ENCODE data around the gene ATP8B4. TPM values are rescaled to one million over a fixed set of nuclear protein-coding genes. Genes with fewer than 3 reads are reported as not detected.
"Not testable (repeated sequence)": the region's sequence is repeated elsewhere in the genome, so short reads cannot be mapped to it uniquely, and the experiment has no call there.

ATP8B4 gene
- total RNA-seq, 2 donors from 2014 or later, result 16.8 to 16.9 TPM

GRCh38 chr15:49964551-49964950, 154.5 kb downstream of the ATP8B4 start:
- Histone ChIP-seq H3K9me3 (peaks cover 1% of the 10 kb centered on the region), H3K4me3 (no peak overlapping the region), H3K4me1 (ENCODE audit: control insufficient read depth in 1 of 2, low read depth in 2 of 2) (no peaks in the 10 kb centered on the region), H3K27me3 (replicated peaks; ENCODE audit: insufficient read depth) (no peaks in the 10 kb centered on the region), H3K27ac (no peak overlapping the region), H3K36me3 (no peaks in the 10 kb centered on the region)
- ATAC-seq (ENCODE audit: insufficient number of reproducible peaks, low FRiP score, low read depth) (no peak), DNase-seq (ENCODE audit: low spot score) (no peak)
- no peak for TF ChIP-seq CTCF (IDR thresholded peaks at IDR 0.05)

- no peak for TF ChIP-seq CTCF (IDR thresholded peaks at IDR 0.05)
- Histone ChIP-seq H3K27ac (no peak overlapping the region), H3K4me3 (no peak overlapping the region), H3K4me1 (ENCODE audit: control insufficient read depth in 1 of 2, low read depth in 2 of 2) (no peaks in the 10 kb centered on the region), H3K9me3 (peaks cover 5% of the 10 kb centered on the region), H3K36me3 (no peaks in the 10 kb centered on the region), H3K27me3 (replicated peaks; ENCODE audit: insufficient read depth) (no peaks in the 10 kb centered on the region)
- DNase-seq (ENCODE audit: low spot score) (no peak), ATAC-seq (ENCODE audit: insufficient number of reproducible peaks, low FRiP score, low read depth) (no peak)
Measured at GRCh38 chr15:49964061-49964460, 155.0 kb downstream of the ATP8B4 start.

GRCh38 chr15:49963033-49963772, 155.8 kb downstream of the ATP8B4 start:
- not testable (repeated sequence) for H3K27ac ChIP-seq; H3K4me1 ChIP-seq (ENCODE audit: control insufficient read depth in 1 of 2, low read depth in 2 of 2); ATAC-seq (ENCODE audit: insufficient number of reproducible peaks, low FRiP score, low read depth); DNase-seq (ENCODE audit: low spot score); H3K36me3 ChIP-seq; H3K4me3 ChIP-seq; H3K27me3 ChIP-seq (replicated peaks; ENCODE audit: insufficient read depth); H3K9me3 ChIP-seq

- ATAC-seq (ENCODE audit: insufficient number of reproducible peaks, low FRiP score, low read depth), result no peak
- TF ChIP-seq CTCF (IDR thresholded peaks at IDR 0.05), result no peak
- no peak for DNase-seq (ENCODE audit: low spot score)
- Histone ChIP-seq H3K4me3 (no peak overlapping the region), H3K4me1 (ENCODE audit: control insufficient read depth in 1 of 2, low read depth in 2 of 2) (no peaks in the 10 kb centered on the region), H3K27ac (no peak overlapping the region), H3K27me3 (replicated peaks; ENCODE audit: insufficient read depth) (no peaks in the 10 kb centered on the region), H3K36me3 (no peaks in the 10 kb centered on the region), H3K9me3 (peaks cover 5% of the 10 kb centered on the region)
Measured at GRCh38 chr15:49962044-49962602, 156.9 kb downstream of the ATP8B4 start.

DNA sequence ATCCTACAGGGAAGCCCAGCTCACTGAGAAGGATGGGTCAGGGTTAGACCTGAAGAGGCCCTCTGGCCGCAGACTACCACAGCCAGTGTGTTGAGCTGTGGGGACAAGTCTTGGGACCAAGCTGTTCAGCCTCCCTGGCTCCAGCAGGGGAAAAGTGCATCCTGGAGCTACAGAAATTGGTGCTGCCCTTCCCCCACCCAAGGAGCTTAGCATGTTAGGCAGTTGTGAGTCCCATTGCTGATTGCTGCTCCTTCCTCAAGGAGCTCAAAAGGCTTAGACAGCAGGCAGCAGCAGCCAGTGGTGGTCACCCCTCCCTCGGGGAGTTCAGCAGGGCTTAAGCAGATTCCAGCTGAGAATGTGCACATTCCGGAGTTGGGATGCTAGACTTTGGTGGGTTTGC, 165.6 kb downstream of the ATP8B4 start:
- no peak for DNase-seq (ENCODE audit: low spot score)
- no peak overlapping the region for H3K4me3 ChIP-seq

More for the DNA sequence above, 165.6 kb downstream of the ATP8B4 start:
- no peak overlapping the region for H3K27ac ChIP-seq
- no peaks in the 10 kb centered on the region for H3K27me3 ChIP-seq (replicated peaks; ENCODE audit: insufficient read depth)
- no peak for TF ChIP-seq CTCF (IDR thresholded peaks at IDR 0.05)
- no peaks in the 10 kb centered on the region for H3K4me1 ChIP-seq (ENCODE audit: control insufficient read depth in 1 of 2, low read depth in 2 of 2)
- H3K36me3 ChIP-seq, result no peaks in the 10 kb centered on the region
- no peaks in the 10 kb centered on the region for H3K9me3 ChIP-seq
- ATAC-seq (ENCODE audit: insufficient number of reproducible peaks, low FRiP score, low read depth), result no peak
